ENCODE data around the gene SLC1A2.
A peak's percentile ranks its signal among the peaks of the same experiment; 100 is the strongest.

SLC1A2 gene

GRCh38 chr11:35239471-35240075, 179.8 kb downstream of the SLC1A2 start:
- no peak for TF ChIP-seq CTCF (IDR thresholded peaks at IDR 0.05; ENCODE audit: insufficient read depth, low read depth, low read length, missing control alignments)
- DNase-seq (ENCODE audit: low read depth): no peak

GRCh38 chr11:35238882-35239281, 180.5 kb downstream of the SLC1A2 start:
- H3K4me3 ChIP-seq (ENCODE audit: low read depth, low read length): no peak overlapping the region
- no peak for TF ChIP-seq CTCF (IDR thresholded peaks at IDR 0.05; ENCODE audit: insufficient read depth, low read depth, low read length, missing control alignments)
- DNase-seq (ENCODE audit: low read depth): no peak

More at GRCh38 chr11:35239471-35240075, 179.8 kb downstream of the SLC1A2 start:
- no peak overlapping the region for H3K4me3 ChIP-seq (ENCODE audit: low read depth, low read length)

- DNase-seq (ENCODE audit: low read depth): peak; percentile 87
- H3K4me3 ChIP-seq (ENCODE audit: low read depth, low read length): no peak overlapping the region
- TF ChIP-seq CTCF (IDR thresholded peaks at IDR 0.05; ENCODE audit: insufficient read depth, low read depth, low read length, missing control alignments): peak; percentile 78
These were observed 181.3 kb downstream of the SLC1A2 start for GRCh38 chr11:35237860-35238715.

GRCh38 chr11:35237351-35237750, 182.0 kb downstream of the SLC1A2 start:
- no peak overlapping the region for H3K4me3 ChIP-seq (ENCODE audit: low read depth, low read length)
- TF ChIP-seq CTCF (IDR thresholded peaks at IDR 0.05; ENCODE audit: insufficient read depth, low read depth, low read length, missing control alignments): no peak
- no peak for DNase-seq (ENCODE audit: low read depth)

- H3K4me3 ChIP-seq (ENCODE audit: low read depth, low read length): no peak overlapping the region
- DNase-seq (ENCODE audit: low read depth): no peak
- no peak for TF ChIP-seq CTCF (IDR thresholded peaks at IDR 0.05; ENCODE audit: insufficient read depth, low read depth, low read length, missing control alignments)
These were observed 182.7 kb downstream of the SLC1A2 start for GRCh38 chr11:35236667-35237003.

GRCh38 chr11:35235936-35236666, 183.3 kb downstream of the SLC1A2 start:
- DNase-seq (ENCODE audit: low read depth): no peak
- H3K4me3 ChIP-seq (ENCODE audit: low read depth, low read length): no peak overlapping the region
- TF ChIP-seq CTCF (IDR thresholded peaks at IDR 0.05; ENCODE audit: insufficient read depth, low read depth, low read length, missing control alignments): no peak

Measured in GM12865 (cell line).